Measurements from ENCODE around the gene LPCAT1. TPM values are rescaled to one million over a fixed set of nuclear protein-coding genes. Genes with fewer than 3 reads are reported as not detected.
A peak's percentile ranks its signal among the peaks of the same experiment; 100 is the strongest.

Gene LPCAT1
- total and polyA plus RNA-seq, 2 of the 13 experiments (the other 11 are each of a cell fraction or from before 2014, with no cell fraction given): 29.8 to 90.6 TPM

GRCh38 chr5:1557114-1557873 lies 33.5 kb upstream of the LPCAT1 start:
- H2AFZ ChIP-seq (ENCODE audit: low read length): no peak overlapping the region
- CTCF ChIA-PET (ENCODE audit: low intra/inter-chr PET ratio, low total read pairs): no interaction called here
- no peaks in the 10 kb centered on the region for H3K9me3 ChIP-seq (ENCODE audit: low read length)
- no peak for DNase-seq (ENCODE audit: low spot score)
- no peak overlapping the region for H3K27ac ChIP-seq (ENCODE audit: extremely low read length, insufficient read depth, low read length)
- intact Hi-C loops (cut with micrococcal nuclease; ENCODE audit: unreplicated experiment): no loop called here
- peaks cover 63% of the 10 kb centered on the region for H3K4me1 ChIP-seq (ENCODE audit: insufficient read depth, low read length)
- 92% methylated on average over 8 of the region's 22 CpGs for WGBS (ENCODE audit: low lambda C conversion rate)
- no TSS peak for BruUV-seq (replicated peaks)
- no peaks in the 10 kb centered on the region for H3K36me3 ChIP-seq (replicated peaks in 1 of 2; ENCODE audit: control insufficient read depth in 1 of 2, insufficient read depth in 2 of 2, low read length in 2 of 2)
- no peak for FAIRE-seq
- no peak for ATAC-seq
- POLR2A ChIA-PET: interaction anchor here (2.3 kb wide), 1 partner anchor 11 kb away, joined by 25 read pairs; no protein-coding TSS in a partner anchor
- no peak overlapping the region for H3K9ac ChIP-seq (ENCODE audit: insufficient read depth, low read depth, low read length)
- no peaks in the 10 kb centered on the region for H4K20me1 ChIP-seq (ENCODE audit: insufficient read depth, low read length)
- in situ Hi-C loops (cut with HindIII; ENCODE audit: extremely low pct_ligation_motif_present, low pct_unique_long_range_greater_than_20kb): no loop called here
- no peak overlapping the region for H3K4me2 ChIP-seq (ENCODE audit: low read depth, low read length)
- no peaks in the 10 kb centered on the region for H3K79me2 ChIP-seq (ENCODE audit: insufficient read depth, low read length)
- no peaks in the 10 kb centered on the region for H3K27me3 ChIP-seq (ENCODE audit: control insufficient read depth in 1 of 2, insufficient read depth in 2 of 2, low read length in 2 of 2)
- H3K4me3 ChIP-seq (replicated peaks in 1 of 3; ENCODE audit: insufficient read depth in 1 of 3, low read depth in 2 of 3, low read length in 3 of 3): no peak overlapping the region
- TF ChIP-seq ZNF790 (CRISPR knock-in tag; IDR thresholded peaks at IDR 0.05; ENCODE audit: borderline replicate concordance) (no peak), NFKB2 (CRISPR knock-in tag; IDR thresholded peaks at IDR 0.05; ENCODE audit: borderline replicate concordance) (no peak), ZNF687 (CRISPR knock-in tag; IDR thresholded peaks at IDR 0.05) (peak; percentile 56), E2F5 (CRISPR knock-in tag; conservative IDR thresholded peaks at IDR 0.05) (no peak), SP5 (CRISPR knock-in tag; IDR thresholded peaks at IDR 0.05; ENCODE audit: borderline replicate concordance, low read depth) (no peak), ATF6 (CRISPR knock-in tag; conservative IDR thresholded peaks at IDR 0.05) (no peak), ZNF431 (CRISPR knock-in tag; IDR thresholded peaks at IDR 0.05; ENCODE audit: borderline replicate concordance, low read depth) (no peak), TOE1 (CRISPR knock-in tag; IDR thresholded peaks at IDR 0.05) (no peak), ZBTB25 (CRISPR knock-in tag; IDR thresholded peaks at IDR 0.05) (no peak), SRY (CRISPR knock-in tag; IDR thresholded peaks at IDR 0.05) (no peak), SALL1 (CRISPR knock-in tag; IDR thresholded peaks at IDR 0.05) (0 out of 2 replicates have a peak, but pooled peaks have one; percentile 12), ATF5 (CRISPR knock-in tag; IDR thresholded peaks at IDR 0.05; ENCODE audit: low read depth) (no peak), ZNF530 (CRISPR knock-in tag; IDR thresholded peaks at IDR 0.05; ENCODE audit: low read depth) (no peak), HDAC2 (CRISPR knock-in tag; IDR thresholded peaks at IDR 0.05) (no peak), NR2F1 (CRISPR knock-in tag; IDR thresholded peaks at IDR 0.05) (no peak)

All from HepG2 (cell line).